Brain microvascular endothelial cell (primary cell): ENCODE results near the gene KLF13.

ENCODE experiments used
- DNase-seq: peaks from one replicate; pipeline ENCODE4 v3.0.0-alpha.2; 2020
- H3K27ac ChIP-seq: fragments of 250-450 bp; sonication (Bioruptor Pico); 2 replicates; pipeline ENCODE4 v1.5.1; 2020; ENCODE audit warnings: mild to moderate bottlenecking, moderate library complexity
- H3K27me3 ChIP-seq: fragments of 250-450 bp; sonication (Bioruptor Pico); replicated peaks from 2 replicates; pipeline ENCODE4 v1.5.1; 2020; ENCODE audit warnings: mild to moderate bottlenecking
- H3K36me3 ChIP-seq: fragments of 250-450 bp; sonication (Bioruptor Pico); replicated peaks from 2 replicates; pipeline ENCODE4 v1.5.1; 2020; ENCODE audit warnings: mild to moderate bottlenecking
- H3K4me3 ChIP-seq: 2 replicates; pipeline ENCODE4 v1.5.1; 2011; ENCODE audit warnings: low read depth, mild to moderate bottlenecking, control low read depth, low read length, moderate library complexity
- in situ Hi-C: cut with HindIII; loops from 2 replicates; pipeline ENCODE4 v1.10.0; 2017; ENCODE audit warnings: low sequenced_read_pairs, low pct_ligation_motif_present
- TF ChIP-seq, protein P1 (sequence below): IDR thresholded peaks from 2 replicates; pipeline ENCODE4 v1.5.1; 2011; ENCODE audit warnings: low read depth, mild to moderate bottlenecking, moderate library complexity, low read length, control low read depth, inconsistent platforms; ENCODE audit errors: missing control alignments

Gene KLF13

GRCh38 chr15:31365655-31366127 is 39.1 kb downstream of the KLF13 start:
- no peak overlapping the region for H3K27ac ChIP-seq
- no peaks in the 10 kb centered on the region for H3K36me3 ChIP-seq
- H3K27me3 ChIP-seq: no peaks in the 10 kb centered on the region
- TF ChIP-seq, protein P1, sequence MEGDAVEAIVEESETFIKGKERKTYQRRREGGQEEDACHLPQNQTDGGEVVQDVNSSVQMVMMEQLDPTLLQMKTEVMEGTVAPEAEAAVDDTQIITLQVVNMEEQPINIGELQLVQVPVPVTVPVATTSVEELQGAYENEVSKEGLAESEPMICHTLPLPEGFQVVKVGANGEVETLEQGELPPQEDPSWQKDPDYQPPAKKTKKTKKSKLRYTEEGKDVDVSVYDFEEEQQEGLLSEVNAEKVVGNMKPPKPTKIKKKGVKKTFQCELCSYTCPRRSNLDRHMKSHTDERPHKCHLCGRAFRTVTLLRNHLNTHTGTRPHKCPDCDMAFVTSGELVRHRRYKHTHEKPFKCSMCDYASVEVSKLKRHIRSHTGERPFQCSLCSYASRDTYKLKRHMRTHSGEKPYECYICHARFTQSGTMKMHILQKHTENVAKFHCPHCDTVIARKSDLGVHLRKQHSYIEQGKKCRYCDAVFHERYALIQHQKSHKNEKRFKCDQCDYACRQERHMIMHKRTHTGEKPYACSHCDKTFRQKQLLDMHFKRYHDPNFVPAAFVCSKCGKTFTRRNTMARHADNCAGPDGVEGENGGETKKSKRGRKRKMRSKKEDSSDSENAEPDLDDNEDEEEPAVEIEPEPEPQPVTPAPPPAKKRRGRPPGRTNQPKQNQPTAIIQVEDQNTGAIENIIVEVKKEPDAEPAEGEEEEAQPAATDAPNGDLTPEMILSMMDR: peak; percentile 65
- in situ Hi-C loops: no loop called here
- DNase-seq: peak; percentile 59
- no peak overlapping the region for H3K4me3 ChIP-seq

DNA sequence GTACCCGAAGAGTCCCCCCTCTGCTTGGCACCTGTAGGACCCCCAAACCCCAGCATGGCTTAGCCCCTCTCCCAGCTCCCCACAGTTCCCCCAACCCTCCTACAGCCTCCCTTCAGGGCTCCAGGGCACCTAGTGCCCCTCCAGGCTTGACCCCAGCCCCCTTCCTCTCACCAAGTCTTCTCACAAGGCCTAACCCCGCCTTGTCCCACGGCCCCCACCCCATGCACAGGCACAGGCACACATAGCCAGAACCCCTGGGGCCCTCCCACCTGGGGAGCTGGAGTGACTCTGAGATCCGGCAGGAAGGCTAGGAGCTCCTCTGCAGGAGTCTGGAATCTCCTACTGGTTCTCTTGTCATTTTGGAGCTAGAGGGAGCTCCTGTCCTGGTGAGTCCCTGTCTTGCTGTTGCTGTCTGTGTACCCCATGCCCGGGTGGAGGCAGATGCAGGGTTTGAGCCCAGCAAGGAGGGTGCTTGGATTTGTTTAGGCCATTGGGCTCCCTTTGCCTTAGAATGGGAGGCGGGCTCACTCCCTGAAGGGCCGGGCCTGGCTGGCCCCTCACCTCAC is 39.6 kb downstream of the KLF13 start:
- TF ChIP-seq, protein P1: peak; percentile 28
- Histone ChIP-seq H3K27ac (no peak overlapping the region), H3K27me3 (no peaks in the 10 kb centered on the region), H3K36me3 (no peaks in the 10 kb centered on the region), H3K4me3 (no peak overlapping the region)
- in situ Hi-C loops: no loop called here
- DNase-seq: no peak

- H3K27ac ChIP-seq: no peak overlapping the region
- H3K4me3 ChIP-seq: no peak overlapping the region
- in situ Hi-C loops: no loop called here
- TF ChIP-seq, protein P1: no peak
- DNase-seq: no peak
- no peaks in the 10 kb centered on the region for H3K36me3 ChIP-seq
- H3K27me3 ChIP-seq: no peaks in the 10 kb centered on the region
Measured at GRCh38 chr15:31367021-31367729, 40.5 kb downstream of the KLF13 start.

GRCh38 chr15:31367730-31368344 is 41.2 kb downstream of the KLF13 start:
- in situ Hi-C loops: no loop called here
- TF ChIP-seq, protein P1: no peak
- no peak for DNase-seq
- no peaks in the 10 kb centered on the region for H3K27me3 ChIP-seq
- no peaks in the 10 kb centered on the region for H3K36me3 ChIP-seq
- H3K4me3 ChIP-seq: no peak overlapping the region
- no peak overlapping the region for H3K27ac ChIP-seq

DNA sequence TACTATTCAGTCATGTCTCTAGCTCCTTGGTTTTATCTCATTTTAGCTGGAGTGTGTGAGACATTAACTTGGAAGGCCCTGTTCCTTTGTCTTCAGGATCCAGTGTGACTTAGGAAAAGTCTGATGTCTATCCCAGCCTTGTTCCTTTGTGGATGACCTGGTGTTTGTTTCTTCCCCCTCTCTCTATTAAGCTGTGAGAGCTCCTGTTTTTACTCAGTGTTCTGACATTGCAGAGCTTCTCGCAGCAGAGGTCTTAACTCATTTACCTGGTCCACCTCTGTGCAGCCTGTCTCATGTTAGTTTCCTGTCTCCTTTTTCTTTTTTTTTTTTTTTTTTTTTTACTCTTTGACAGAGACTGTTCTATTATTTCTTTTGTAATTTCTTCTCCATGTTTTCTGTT is 43.1 kb downstream of the KLF13 start:
- TF ChIP-seq, protein P1: no peak
- in situ Hi-C loops: no loop called here
- Histone ChIP-seq H3K27me3 (no peaks in the 10 kb centered on the region), H3K27ac (no peak overlapping the region), H3K36me3 (peaks cover 4% of the 10 kb centered on the region), H3K4me3 (no peak overlapping the region)
- no peak for DNase-seq
